Upper lobe of left lung (tissue), 6 donors: Measurements from ENCODE around the gene SOX5. TPM values are rescaled to one million over a fixed set of nuclear protein-coding genes. Genes with fewer than 3 reads are reported as not detected.
"Not testable (repeated sequence)": the region's sequence is repeated elsewhere in the genome, so short reads cannot be mapped to it uniquely, and the experiment has no call there.

Experiments
- ATAC-seq, 2 donors: fragments of 200-7000 bp; cut with Tn5 transposase; one replicate each; pipeline ENCODE4 v1.9.1; 2022; ENCODE audit warnings: mild to moderate bottlenecking in 2 of 2, moderate library complexity in 2 of 2; ENCODE audit not compliant: low FRiP score in 2 of 2
- DNase-seq, 2 donors: peaks; one replicate each; pipeline ENCODE4 v3.0.0-alpha.2; 2019 to 2020
- H3K27ac ChIP-seq, 4 donors: fragments of 200-600 bp; sonication (generic); one replicate each; pipeline ENCODE4 v1.5.1; 2016 to 2019
- H3K27me3 ChIP-seq, 4 donors: fragments of 200-600 bp; sonication (generic); one replicate each; pipeline ENCODE4 v1.5.1; 2017 to 2019
- H3K36me3 ChIP-seq, 4 donors: fragments of 200-600 bp; sonication (generic); one replicate each; pipeline ENCODE4 v1.5.1; 2016 to 2019
- H3K4me1 ChIP-seq, 4 donors: fragments of 200-600 bp; sonication (generic); one replicate each; pipeline ENCODE4 v1.5.1; 2018 to 2019
- H3K4me3 ChIP-seq, 4 donors: fragments of 200-600 bp; sonication (generic); one replicate each; pipeline ENCODE4 v1.5.1; 2017 to 2019; ENCODE audit warnings: mild to moderate bottlenecking in 2 of 4, moderate library complexity in 1 of 4
- H3K9me3 ChIP-seq, 4 donors: fragments of 200-600 bp; sonication (generic); one replicate each; pipeline ENCODE4 v1.5.1; 2018 to 2019
- CTCF ChIP-seq, 6 experiments: fragments of 450-650 bp in 4 of 6; fragments of 200-600 bp in 2 of 6; sonication (generic) in 2 of 6; IDR thresholded peaks; one replicate each; pipeline ENCODE4 v1.5.1; 2016 to 2019; ENCODE audit warnings: antibody characterized with exemption in 6 of 6
- EP300 ChIP-seq, 4 donors: sonication (generic); formaldehyde crosslinking; IDR thresholded peaks; one replicate each; pipeline ENCODE4 v1.5.1; 2017; ENCODE audit warnings: antibody characterized with exemption in 4 of 4, control low read depth in 2 of 4
- POLR2A ChIP-seq, 4 donors: fragments of 450-650 bp; IDR thresholded peaks; one replicate each; pipeline ENCODE4 v1.5.1; 2016 to 2017; ENCODE audit warnings: antibody characterized with exemption in 4 of 4, mild to moderate bottlenecking in 2 of 4
- POLR2AphosphoS5 ChIP-seq, 2 donors: sonication (generic); formaldehyde crosslinking; IDR thresholded peaks; one replicate each; pipeline ENCODE4 v1.5.1; 2017; ENCODE audit warnings: antibody characterized with exemption in 2 of 2
- WGBS, 2 donors: methylation state at CpG; one replicate each; pipeline ENCODE4 v1.1.5; 2017 to 2018; 5-methylcytosine and 5-hydroxymethylcytosine counted together
- total RNA-seq, 6 donors: library from RNA; depleted of rRNA in 4 of 6; stranded (reverse); fragments of >200 nt in 4 of 6; gene quantifications; one replicate each; pipeline versions ENCODE4 v1.1.0 to v1.2.1, GENCODE V29; 2016 to 2021
- donor health status: DM: no; HTN: no; CAD: no; lungs with moderate emphysema.
- donor health status: DM: no; HTN: yes; CAD: no; lungs with severe emphysema.

Gene SOX5
- total RNA-seq, 6 donors from 2014 or later = 9.6 to 31.4 (median 14.5) TPM

- no peak for ATAC-seq
- WGBS, 2 donors = 72 to 73% methylated on average over 2 of the region's 2 CpGs
- Histone ChIP-seq H3K4me3 (no peak overlapping the region), H3K27me3 (no peaks in the 10 kb centered on the region), H3K4me1 (no peaks in the 10 kb centered on the region), H3K36me3 (no peaks in the 10 kb centered on the region), H3K27ac (no peak overlapping the region), H3K9me3 (no peaks in the 10 kb centered on the region)
- no peak for DNase-seq
- no peak for TF ChIP-seq EP300 (IDR thresholded peaks at IDR 0.05)
- TF ChIP-seq POLR2A (IDR thresholded peaks at IDR 0.05) = no peak
- TF ChIP-seq CTCF (IDR thresholded peaks at IDR 0.05) = no peak
- no peak for TF ChIP-seq POLR2AphosphoS5 (IDR thresholded peaks at IDR 0.05)
These were observed 222.8 kb downstream of the SOX5 start for GRCh38 chr12:23726646-23727045.

GRCh38 chr12:23722655-23723054 lies 226.8 kb downstream of the SOX5 start:
- Histone ChIP-seq H3K4me3 (no peak overlapping the region), H3K9me3 (no peaks in the 10 kb centered on the region), H3K36me3 (no peaks in the 10 kb centered on the region), H3K4me1 (no peaks in the 10 kb centered on the region), H3K27ac (no peak overlapping the region), H3K27me3 (no peaks in the 10 kb centered on the region)
- DNase-seq = no peak
- no peak for TF ChIP-seq EP300 (IDR thresholded peaks at IDR 0.05)
- TF ChIP-seq CTCF (IDR thresholded peaks at IDR 0.05) = no peak
- no peak for TF ChIP-seq POLR2A (IDR thresholded peaks at IDR 0.05)
- no peak for TF ChIP-seq POLR2AphosphoS5 (IDR thresholded peaks at IDR 0.05)
- ATAC-seq = no peak
- 61 to 63% methylated on average over 7 of the region's 7 CpGs for WGBS, 2 donors

GRCh38 chr12:23721268-23721667 lies 228.2 kb downstream of the SOX5 start:
- no peaks in the 10 kb centered on the region for H3K4me1 ChIP-seq
- ATAC-seq (no peak), DNase-seq (no peak)
- 89 to 90% methylated on average over 8 of the region's 8 CpGs for WGBS, 2 donors
- no peak overlapping the region for H3K4me3 ChIP-seq
- no peaks in the 10 kb centered on the region for H3K27me3 ChIP-seq
- no peaks in the 10 kb centered on the region for H3K9me3 ChIP-seq
- no peak for TF ChIP-seq EP300 (IDR thresholded peaks at IDR 0.05)
- TF ChIP-seq POLR2AphosphoS5 (IDR thresholded peaks at IDR 0.05) = no peak
- no peak for TF ChIP-seq CTCF (IDR thresholded peaks at IDR 0.05)
- no peak for TF ChIP-seq POLR2A (IDR thresholded peaks at IDR 0.05)
- no peak overlapping the region for H3K27ac ChIP-seq
- no peaks in the 10 kb centered on the region for H3K36me3 ChIP-seq

GRCh38 chr12:23719493-23719892 lies 230.0 kb downstream of the SOX5 start:
- WGBS, 2 donors = 91 to 92% methylated on average over 2 of the region's 2 CpGs
- no peaks in the 10 kb centered on the region for H3K27me3 ChIP-seq
- ATAC-seq = no peak

GRCh38 chr12:23710361-23710760 lies 239.1 kb downstream of the SOX5 start:
- not testable (repeated sequence) for H3K27ac ChIP-seq, ATAC-seq, DNase-seq, H3K9me3 ChIP-seq, H3K36me3 ChIP-seq, H3K4me1 ChIP-seq, H3K4me3 ChIP-seq, H3K27me3 ChIP-seq
- WGBS, 2 donors = 84 to 92% methylated on average over 4 of the region's 4 CpGs

More at GRCh38 chr12:23719493-23719892, 230.0 kb downstream of the SOX5 start:
- DNase-seq = no peak
- Histone ChIP-seq H3K9me3 (no peaks in the 10 kb centered on the region), H3K4me1 (no peaks in the 10 kb centered on the region), H3K36me3 (no peaks in the 10 kb centered on the region), H3K4me3 (no peak overlapping the region), H3K27ac (no peak overlapping the region)
- TF ChIP-seq POLR2A (IDR thresholded peaks at IDR 0.05) = no peak
- TF ChIP-seq POLR2AphosphoS5 (IDR thresholded peaks at IDR 0.05) = no peak
- no peak for TF ChIP-seq CTCF (IDR thresholded peaks at IDR 0.05)
- no peak for TF ChIP-seq EP300 (IDR thresholded peaks at IDR 0.05)
